HUES6 (cell line): Measurements from ENCODE around the gene ANKRD12.
"Not testable (repeated sequence)": the region's sequence is repeated elsewhere in the genome, so short reads cannot be mapped to it uniquely, and the experiment has no call there.

Experiments used
- H3K27ac ChIP-seq: 2 replicates; pipeline ENCODE4 v1.7.0; 2013; ENCODE audit warnings: low read depth, mild to moderate bottlenecking, low read length, inconsistent platforms
- H3K27me3 ChIP-seq: 2 replicates; pipeline ENCODE4 v1.6.1; 2013; ENCODE audit warnings: low read length; ENCODE audit not compliant: control insufficient read depth, insufficient read depth
- H3K36me3 ChIP-seq: 2 replicates; pipeline ENCODE4 v1.6.1; 2013; ENCODE audit warnings: low read length; ENCODE audit not compliant: control insufficient read depth, insufficient read depth
- H3K4me1 ChIP-seq: 2 replicates; pipeline ENCODE4 v1.6.1; 2013; ENCODE audit warnings: low read length; ENCODE audit not compliant: control insufficient read depth, insufficient read depth
- H3K4me3 ChIP-seq: 2 replicates; pipeline ENCODE4 v1.5.1; 2013; ENCODE audit warnings: low read depth, low read length
- H3K9ac ChIP-seq: one replicate; pipeline ENCODE4 v1.6.1; 2013; ENCODE audit warnings: mild to moderate bottlenecking, low read length
- H3K9me3 ChIP-seq: 2 replicates; pipeline ENCODE4 v1.6.1; 2013; ENCODE audit warnings: low read depth, low read length; ENCODE audit not compliant: control insufficient read depth, insufficient read depth

ANKRD12 gene

DNA sequence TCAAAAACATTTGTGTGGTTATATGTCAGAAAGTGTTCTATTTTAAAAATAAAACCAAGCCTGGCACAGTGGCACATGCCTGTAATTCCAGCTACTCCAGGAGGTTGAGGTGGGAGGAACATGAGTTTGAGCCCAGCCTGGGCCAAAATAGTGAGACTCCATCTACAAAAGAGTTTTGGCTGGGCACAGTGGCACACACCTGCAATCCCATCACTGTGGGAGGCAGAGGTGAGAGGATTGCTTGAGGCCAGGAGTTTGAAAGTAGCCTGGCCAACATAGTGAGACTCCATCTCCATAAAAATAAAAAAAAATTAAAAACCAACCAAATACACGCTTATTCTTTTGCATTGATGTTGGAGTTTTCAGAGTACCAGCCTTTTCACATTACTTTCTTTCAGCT lies 9.6 kb downstream of the ANKRD12 start:
- peaks cover 5% of the 10 kb centered on the region; the same call in 1 of the 2 replicates for H3K4me1 ChIP-seq
- no peaks in the 10 kb centered on the region for H3K9me3 ChIP-seq
- H3K27ac ChIP-seq = no peak overlapping the region
- H3K4me3 ChIP-seq = no peak overlapping the region
- no peaks in the 10 kb centered on the region for H3K36me3 ChIP-seq
- no peaks in the 10 kb centered on the region for H3K27me3 ChIP-seq
- no peak overlapping the region for H3K9ac ChIP-seq

- Histone ChIP-seq H3K4me1 (peaks cover 5% of the 10 kb centered on the region; the same call in 1 of the 2 replicates), H3K4me3 (no peak overlapping the region), H3K36me3 (no peaks in the 10 kb centered on the region), H3K9ac (no peak overlapping the region), H3K27me3 (no peaks in the 10 kb centered on the region), H3K9me3 (no peaks in the 10 kb centered on the region), H3K27ac (no peak overlapping the region)
These were observed 11.0 kb downstream of the ANKRD12 start for GRCh38 chr18:9147440-9148202.

DNA sequence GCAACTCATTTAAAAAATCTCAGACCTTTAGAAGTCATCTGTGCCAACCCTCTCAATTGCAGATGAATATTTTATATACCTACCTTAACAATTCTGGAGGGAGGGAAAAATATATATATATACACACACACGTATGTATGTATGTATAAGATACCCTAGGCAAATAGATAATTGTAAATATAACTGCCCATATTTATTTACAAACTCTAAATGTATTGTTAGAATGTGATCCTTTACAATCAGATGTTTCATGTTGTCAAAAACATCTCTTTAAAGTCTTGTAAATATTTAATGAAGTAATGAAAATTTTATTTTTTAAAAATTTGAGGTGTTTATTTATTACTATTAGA lies 11.6 kb downstream of the ANKRD12 start:
- H3K27me3 ChIP-seq = no peaks in the 10 kb centered on the region
- peaks cover 5% of the 10 kb centered on the region; the same call in 1 of the 2 replicates for H3K4me1 ChIP-seq
- no peak overlapping the region for H3K9ac ChIP-seq
- H3K27ac ChIP-seq = no peak overlapping the region
- H3K9me3 ChIP-seq = no peaks in the 10 kb centered on the region
- H3K4me3 ChIP-seq = no peak overlapping the region
- H3K36me3 ChIP-seq = no peaks in the 10 kb centered on the region

DNA sequence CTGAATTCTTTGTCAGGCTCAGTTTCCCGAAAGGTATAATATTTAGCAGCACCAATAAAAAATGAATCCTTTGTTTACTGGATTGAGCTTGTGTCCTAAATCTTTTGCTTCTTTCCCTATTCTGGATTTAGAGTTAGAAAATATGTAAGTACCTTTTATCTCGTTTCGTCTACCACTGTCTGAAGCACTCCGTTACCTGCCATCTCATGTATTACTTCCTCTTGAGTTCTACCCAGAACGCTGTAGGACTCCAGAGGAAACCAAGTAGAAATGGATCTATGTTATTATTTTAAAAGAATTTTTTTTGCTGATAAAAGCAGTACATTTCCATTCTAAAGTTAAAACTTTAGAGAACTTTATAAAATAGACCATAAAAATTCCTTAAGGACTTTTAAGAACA lies 13.5 kb downstream of the ANKRD12 start:
- Histone ChIP-seq H3K27me3 (no peaks in the 10 kb centered on the region), H3K27ac (no peak overlapping the region), H3K4me3 (no peak overlapping the region), H3K9ac (no peak overlapping the region), H3K9me3 (no peaks in the 10 kb centered on the region), H3K36me3 (no peaks in the 10 kb centered on the region), H3K4me1 (peaks cover 5% of the 10 kb centered on the region; the same call in 1 of the 2 replicates)

GRCh38 chr18:9153256-9153655 lies 16.7 kb downstream of the ANKRD12 start:
- Histone ChIP-seq H3K9me3 (no peaks in the 10 kb centered on the region), H3K4me3 (no peak overlapping the region), H3K36me3 (no peaks in the 10 kb centered on the region), H3K27me3 (no peaks in the 10 kb centered on the region), H3K27ac (no peak overlapping the region), H3K4me1 (no peaks in the 10 kb centered on the region), H3K9ac (no peak overlapping the region)

DNA sequence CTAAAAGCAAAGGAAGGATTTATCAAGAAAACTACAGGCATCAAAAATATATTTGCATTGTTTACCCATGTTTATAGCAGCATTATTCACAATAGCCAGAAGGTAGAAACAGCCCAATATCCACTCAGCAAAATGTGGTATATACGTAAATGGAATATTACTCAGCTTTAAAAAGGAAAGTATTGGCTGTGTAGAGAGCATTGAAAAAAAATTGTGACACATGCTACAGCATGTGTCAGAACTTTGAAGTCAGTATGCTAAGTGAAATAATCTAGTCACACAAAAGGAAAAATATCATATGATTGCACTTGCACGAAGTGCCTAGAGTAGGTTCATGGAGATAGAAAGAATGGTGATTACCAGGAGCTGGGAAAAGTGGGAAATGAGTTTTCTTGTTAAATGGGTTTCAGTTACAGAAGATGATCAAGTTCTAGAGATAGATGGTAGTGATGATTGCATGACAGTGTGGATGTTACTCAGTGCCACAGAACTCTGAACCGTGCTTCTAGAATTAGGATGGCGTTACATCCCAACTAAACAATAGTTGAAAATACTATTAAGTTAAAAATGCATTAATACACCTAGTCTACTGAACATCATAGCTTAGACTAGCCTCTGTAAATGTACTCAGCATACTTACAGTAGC lies 20.1 kb downstream of the ANKRD12 start:
- no peaks in the 10 kb centered on the region for H3K27me3 ChIP-seq
- no peaks in the 10 kb centered on the region for H3K4me1 ChIP-seq
- no peaks in the 10 kb centered on the region for H3K36me3 ChIP-seq
- H3K4me3 ChIP-seq = no peak overlapping the region
- H3K9ac ChIP-seq = no peak overlapping the region
- no peaks in the 10 kb centered on the region for H3K9me3 ChIP-seq
- H3K27ac ChIP-seq = no peak overlapping the region

- Histone ChIP-seq H3K4me3 (no peak overlapping the region), H3K9ac (no peak overlapping the region), H3K27ac (no peak overlapping the region), H3K27me3 (no peaks in the 10 kb centered on the region), H3K4me1 (no peaks in the 10 kb centered on the region), H3K9me3 (peaks cover 6% of the 10 kb centered on the region; the same call in 1 of the 2 replicates), H3K36me3 (no peaks in the 10 kb centered on the region)
These were observed 21.2 kb downstream of the ANKRD12 start for GRCh38 chr18:9157806-9158205.

DNA sequence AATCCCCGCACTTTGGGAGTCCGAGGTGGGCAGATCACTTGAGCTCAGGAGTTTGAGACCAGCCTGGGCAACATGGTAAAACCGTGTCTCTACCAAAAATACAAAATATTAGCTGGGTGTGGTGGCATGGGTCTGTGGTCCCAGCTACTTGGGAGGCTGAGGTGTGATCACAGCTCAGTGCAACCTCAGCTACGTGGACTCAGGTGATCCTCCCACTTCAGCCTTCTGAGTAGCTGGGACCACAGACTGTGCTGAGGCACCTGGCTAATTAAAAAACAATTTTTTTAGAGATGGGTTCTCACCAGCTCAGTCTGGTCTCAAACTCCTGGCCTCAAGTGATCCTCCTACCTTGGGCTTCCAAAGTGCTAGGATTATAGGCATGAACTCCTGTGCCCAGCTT lies 23.4 kb downstream of the ANKRD12 start:
- Histone ChIP-seq H3K36me3 (no peaks in the 10 kb centered on the region), H3K27me3 (no peaks in the 10 kb centered on the region), H3K27ac (no peak overlapping the region), H3K4me1 (no peaks in the 10 kb centered on the region), H3K4me3 (no peak overlapping the region), H3K9me3 (peaks cover 17% of the 10 kb centered on the region; the same call in 1 of the 2 replicates), H3K9ac (no peak overlapping the region)

DNA sequence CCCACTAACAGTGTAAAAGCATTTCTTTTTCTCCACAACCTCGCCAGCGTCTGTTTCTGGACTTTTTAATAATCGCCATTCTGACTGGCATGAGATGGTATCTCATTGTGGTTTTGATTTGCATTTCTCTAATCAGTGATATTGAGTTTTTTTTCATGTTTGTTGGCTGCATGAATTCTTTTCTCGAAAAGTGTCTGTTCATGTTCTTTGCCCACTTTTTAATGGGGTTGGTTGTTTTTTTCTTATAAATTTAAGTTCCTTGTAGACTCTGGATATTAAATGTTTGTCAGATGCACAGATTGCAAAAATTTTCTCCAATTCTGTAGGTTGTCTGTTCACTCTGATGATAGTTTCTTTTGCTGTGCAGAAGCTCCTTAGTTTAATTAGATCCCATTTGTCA lies 26.1 kb downstream of the ANKRD12 start:
- peaks cover 18% of the 10 kb centered on the region; the same call in 1 of the 2 replicates for H3K9me3 ChIP-seq
- not testable (repeated sequence) for H3K36me3 ChIP-seq, H3K27me3 ChIP-seq, H3K4me3 ChIP-seq, H3K9ac ChIP-seq, H3K27ac ChIP-seq, H3K4me1 ChIP-seq

DNA sequence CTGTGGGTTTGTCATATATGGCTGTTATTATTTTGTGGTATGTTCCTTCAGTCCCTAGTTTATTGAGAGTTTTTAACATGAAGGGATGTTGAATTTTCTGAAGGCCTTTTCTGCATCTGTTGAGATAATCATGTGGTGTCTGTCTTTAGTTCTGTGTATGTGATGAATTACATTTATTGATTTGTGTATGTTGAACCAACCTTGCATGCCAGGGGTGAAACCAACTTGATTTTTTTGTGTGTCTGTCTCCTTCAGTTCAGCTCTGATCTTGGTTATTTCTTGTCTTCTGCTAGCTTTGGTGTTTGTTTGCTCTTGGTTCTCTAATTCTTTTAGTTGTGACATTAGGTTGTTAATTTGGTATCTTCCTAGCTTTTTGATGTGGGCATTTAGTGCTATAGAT lies 27.6 kb downstream of the ANKRD12 start:
- not testable (repeated sequence) for H3K9ac ChIP-seq, H3K27ac ChIP-seq, H3K4me1 ChIP-seq, H3K4me3 ChIP-seq, H3K27me3 ChIP-seq, H3K36me3 ChIP-seq
- H3K9me3 ChIP-seq = peaks cover 18% of the 10 kb centered on the region; the same call in 1 of the 2 replicates

DNA sequence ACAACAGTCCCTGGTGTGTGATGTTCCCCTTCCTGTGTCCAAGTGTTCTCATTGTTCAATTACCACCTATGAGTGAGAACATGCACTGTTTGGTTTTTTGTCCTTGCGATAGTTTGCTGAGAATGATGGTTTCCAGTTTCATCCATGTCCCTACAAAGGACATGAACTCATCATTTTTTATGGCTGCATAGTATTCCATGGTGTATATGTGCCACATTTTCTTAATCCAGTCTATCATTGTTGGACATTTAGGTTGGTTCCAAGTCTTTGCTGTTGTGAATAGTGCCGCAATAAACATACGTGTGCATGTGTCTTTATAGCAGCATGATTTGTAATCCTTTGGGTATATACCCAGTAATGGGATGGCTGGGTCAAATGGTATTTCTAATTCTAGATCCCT lies 29.3 kb downstream of the ANKRD12 start:
- not testable (repeated sequence) for H3K36me3 ChIP-seq, H3K27ac ChIP-seq, H3K9ac ChIP-seq, H3K27me3 ChIP-seq, H3K4me3 ChIP-seq, H3K4me1 ChIP-seq
- peaks cover 18% of the 10 kb centered on the region; the same call in 1 of the 2 replicates for H3K9me3 ChIP-seq
